ENCODE measurements around the gene OR2Z1. TPM values are rescaled to one million over a fixed set of nuclear protein-coding genes. Genes with fewer than 3 reads are reported as not detected.

OR2Z1 gene, protein sequence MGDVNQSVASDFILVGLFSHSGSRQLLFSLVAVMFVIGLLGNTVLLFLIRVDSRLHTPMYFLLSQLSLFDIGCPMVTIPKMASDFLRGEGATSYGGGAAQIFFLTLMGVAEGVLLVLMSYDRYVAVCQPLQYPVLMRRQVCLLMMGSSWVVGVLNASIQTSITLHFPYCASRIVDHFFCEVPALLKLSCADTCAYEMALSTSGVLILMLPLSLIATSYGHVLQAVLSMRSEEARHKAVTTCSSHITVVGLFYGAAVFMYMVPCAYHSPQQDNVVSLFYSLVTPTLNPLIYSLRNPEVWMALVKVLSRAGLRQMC
- not detected for polyA plus RNA-seq (ENCODE audit: low read depth in 6 of 6)

DNA sequence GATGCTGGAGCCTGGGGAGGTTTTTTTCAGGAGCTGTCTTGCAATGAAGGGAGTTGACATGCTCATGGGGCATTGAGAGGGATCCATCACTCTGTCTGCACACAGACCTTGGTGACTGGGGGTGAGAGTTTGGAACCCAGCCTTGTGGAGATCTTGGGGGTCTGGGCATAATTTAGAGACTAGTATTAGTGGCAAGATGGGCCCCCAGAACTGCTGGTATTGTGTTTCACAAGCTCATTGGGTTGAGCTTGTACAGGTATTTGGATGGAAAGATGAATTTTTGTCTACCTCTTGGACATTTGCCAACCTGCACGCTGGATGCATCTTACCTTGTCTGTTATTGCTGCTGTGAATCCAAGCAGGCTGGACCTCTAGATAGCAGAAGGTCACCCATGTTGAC, at the start of gene OR2Z1:
Gene OR2Z1 (plus strand): TSS at position 301 of the 400 bp plus-strand sequence. CDS start 9,395 bp downstream, outside the sequence.
- Mint-ChIP-seq H3K4me1 (no peaks in the 10 kb centered on the region), H3K27me3 (peaks cover 16 to 43% (median 34%) of the 10 kb centered on the region in 3 donors), H3K27ac (no peak within 1 kb of the TSS), H3K36me3 (no peaks in the 10 kb centered on the region), H3K4me3 (no peak within 1 kb of the TSS), H3K9me3 (peaks cover 0 to 23% (median 8%) of the 10 kb centered on the region in 7 donors)
- no peak for ATAC-seq (ENCODE audit: low read depth in 2 of 2)
- no peak for DNase-seq

DNA sequence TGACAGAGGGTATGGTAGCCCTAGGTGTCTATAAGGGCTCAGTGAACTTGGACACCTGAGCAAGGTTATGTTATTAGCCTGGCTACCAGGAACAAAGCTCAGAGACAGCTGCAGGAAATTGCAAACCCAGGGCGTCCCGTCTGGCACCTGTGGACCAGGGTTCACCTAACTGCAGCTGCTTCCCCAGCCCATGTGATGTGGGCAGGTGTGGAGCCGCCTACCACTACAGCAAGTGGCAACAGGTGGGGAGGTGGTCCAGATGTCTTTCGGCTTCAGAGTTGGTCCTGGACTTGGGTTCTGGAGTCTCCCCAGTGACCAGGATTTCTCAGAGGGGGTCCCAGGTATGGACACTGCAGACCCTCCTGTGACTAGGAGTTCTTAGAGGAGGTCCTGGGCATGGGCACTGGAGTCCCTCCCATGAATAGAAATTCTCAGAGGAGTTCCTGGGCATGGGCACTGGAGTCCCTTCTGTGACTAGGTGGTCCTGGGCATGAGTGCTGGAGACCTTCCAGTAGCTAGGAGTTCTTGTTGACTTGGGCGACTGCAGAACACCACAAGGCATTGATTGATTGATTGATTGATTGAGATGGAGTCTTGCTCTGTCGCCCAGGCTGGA, 48.0 kb upstream of the OR2Z1 start:
- Mint-ChIP-seq H3K36me3 (peaks cover 0 to 7% of the 10 kb centered on the region in 2 donors), H3K27ac (no peak overlapping the region), H3K4me3 (peak overlapping the region in 3 of 8 donors; percentile 2 to 74 (median 12)), H3K27me3 (peaks cover 0 to 18% (median 6%) of the 10 kb centered on the region in 3 donors), H3K9me3 (peaks cover 0 to 11% (median 5%) of the 10 kb centered on the region in 7 donors), H3K4me1 (peaks cover 13 to 30% (median 17%) of the 10 kb centered on the region in 3 donors)
- DNase-seq (no peak), ATAC-seq (ENCODE audit: low read depth in 2 of 2) (no peak)

DNA sequence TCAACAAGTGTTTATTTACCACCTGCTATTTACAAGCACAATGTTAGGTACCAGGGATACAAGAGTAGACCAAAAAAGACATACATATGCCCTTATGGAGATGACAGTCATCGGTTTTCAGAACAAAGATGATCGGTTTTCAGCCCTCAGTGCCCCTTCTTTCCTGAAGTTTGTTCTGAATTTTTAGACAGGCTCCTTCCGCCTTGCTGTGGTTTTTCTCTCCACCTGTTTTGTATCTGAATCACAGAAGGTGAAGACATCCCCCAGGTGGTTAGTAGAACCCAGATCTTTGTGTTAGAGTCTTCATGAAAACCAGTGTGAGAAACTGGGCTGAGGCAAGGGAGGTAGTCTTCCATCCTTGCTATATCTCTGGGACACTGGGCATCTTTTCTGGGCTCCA, 46.4 kb upstream of the OR2Z1 start:
- Mint-ChIP-seq H3K4me3 (no peak overlapping the region), H3K27ac (no peak overlapping the region), H3K9me3 (peaks cover 0 to 15% (median 2%) of the 10 kb centered on the region in 7 donors), H3K4me1 (peaks cover 13 to 25% (median 17%) of the 10 kb centered on the region in 3 donors), H3K27me3 (peaks cover 0 to 22% (median 6%) of the 10 kb centered on the region in 3 donors), H3K36me3 (peaks cover 0 to 11% of the 10 kb centered on the region in 2 donors)
- ATAC-seq (ENCODE audit: low read depth in 2 of 2) (no peak), DNase-seq (no peak)

DNA sequence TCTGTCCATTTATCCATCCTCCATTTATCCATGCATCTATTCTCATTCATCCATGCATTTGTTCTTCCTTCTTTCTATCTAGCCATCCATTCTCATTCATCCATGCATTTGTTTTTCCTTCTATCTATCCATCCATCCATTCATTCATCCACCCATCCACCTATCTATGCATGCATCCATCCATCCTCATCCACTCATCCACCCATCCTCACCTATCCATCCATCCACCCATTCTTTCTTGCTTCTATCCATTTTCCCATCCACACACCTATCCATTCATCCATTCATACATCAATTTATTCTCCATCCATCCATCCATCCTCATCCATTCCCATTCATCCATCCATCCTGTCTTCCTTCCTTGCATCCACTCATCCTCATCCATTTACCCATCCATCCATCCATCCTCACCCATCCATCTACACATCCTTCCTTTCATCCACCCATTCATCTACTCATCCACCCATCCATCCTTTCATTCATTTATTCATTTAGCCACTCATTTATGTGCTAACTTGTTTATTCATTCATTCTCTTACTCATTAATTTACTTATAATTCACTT, 43.1 kb upstream of the OR2Z1 start:
- ATAC-seq (ENCODE audit: low read depth in 2 of 2) (no peak), DNase-seq (no peak)
- H3K27ac Mint-ChIP-seq, result no peak overlapping the region
- peak overlapping the region in 1 of 8 donors; percentile 19 for H3K4me3 Mint-ChIP-seq
- peaks cover 0 to 3% (median 0%) of the 10 kb centered on the region in 3 donors for H3K4me1 Mint-ChIP-seq
- peaks cover 11 to 47% (median 17%) of the 10 kb centered on the region in 3 donors for H3K27me3 Mint-ChIP-seq
- peaks cover 0 to 11% of the 10 kb centered on the region in 2 donors for H3K36me3 Mint-ChIP-seq
- H3K9me3 Mint-ChIP-seq, result peaks cover 0 to 19% (median 2%) of the 10 kb centered on the region in 7 donors

DNA sequence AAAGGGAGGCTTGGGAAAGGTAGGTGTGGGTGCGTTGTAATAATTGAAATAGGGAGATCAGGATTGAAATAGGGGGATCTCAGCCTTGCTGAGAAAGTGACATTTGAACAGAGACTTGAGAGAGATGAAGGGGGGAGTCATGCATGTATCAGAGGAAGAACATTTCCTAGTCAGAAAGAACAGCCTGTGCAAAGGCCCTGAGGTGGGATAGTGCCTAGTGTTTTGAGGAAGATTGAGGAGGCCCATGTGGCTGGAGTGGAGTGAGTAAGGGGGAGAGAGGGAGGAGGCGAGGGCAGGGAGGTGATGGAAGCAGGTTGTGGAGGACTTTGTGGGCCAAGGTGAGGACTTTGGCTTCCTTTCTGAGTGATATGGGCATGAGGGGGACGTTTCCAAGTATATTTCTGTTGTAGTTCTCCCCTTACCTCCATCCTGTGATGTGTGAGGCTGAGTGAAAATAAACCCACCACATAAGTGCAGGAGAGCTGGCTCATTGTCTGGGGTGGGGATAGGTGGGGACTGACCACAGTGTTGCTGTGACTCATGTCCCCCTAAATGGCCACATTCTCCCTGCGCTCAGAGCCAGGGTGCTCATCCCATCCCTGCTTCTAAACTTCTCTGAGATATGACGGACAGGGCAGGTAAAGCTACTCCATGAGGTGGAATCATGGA, 40.6 kb upstream of the OR2Z1 start:
- ATAC-seq (ENCODE audit: low read depth in 2 of 2) (no peak), DNase-seq (no peak)
- no peak overlapping the region for H3K4me3 Mint-ChIP-seq
- H3K4me1 Mint-ChIP-seq, result peaks cover 0 to 3% (median 0%) of the 10 kb centered on the region in 3 donors
- H3K9me3 Mint-ChIP-seq, result peaks cover 0 to 17% (median 2%) of the 10 kb centered on the region in 7 donors
- peaks cover 0 to 11% of the 10 kb centered on the region in 2 donors for H3K36me3 Mint-ChIP-seq
- H3K27ac Mint-ChIP-seq, result no peak overlapping the region
- H3K27me3 Mint-ChIP-seq, result peaks cover 11 to 43% (median 17%) of the 10 kb centered on the region in 3 donors

DNA sequence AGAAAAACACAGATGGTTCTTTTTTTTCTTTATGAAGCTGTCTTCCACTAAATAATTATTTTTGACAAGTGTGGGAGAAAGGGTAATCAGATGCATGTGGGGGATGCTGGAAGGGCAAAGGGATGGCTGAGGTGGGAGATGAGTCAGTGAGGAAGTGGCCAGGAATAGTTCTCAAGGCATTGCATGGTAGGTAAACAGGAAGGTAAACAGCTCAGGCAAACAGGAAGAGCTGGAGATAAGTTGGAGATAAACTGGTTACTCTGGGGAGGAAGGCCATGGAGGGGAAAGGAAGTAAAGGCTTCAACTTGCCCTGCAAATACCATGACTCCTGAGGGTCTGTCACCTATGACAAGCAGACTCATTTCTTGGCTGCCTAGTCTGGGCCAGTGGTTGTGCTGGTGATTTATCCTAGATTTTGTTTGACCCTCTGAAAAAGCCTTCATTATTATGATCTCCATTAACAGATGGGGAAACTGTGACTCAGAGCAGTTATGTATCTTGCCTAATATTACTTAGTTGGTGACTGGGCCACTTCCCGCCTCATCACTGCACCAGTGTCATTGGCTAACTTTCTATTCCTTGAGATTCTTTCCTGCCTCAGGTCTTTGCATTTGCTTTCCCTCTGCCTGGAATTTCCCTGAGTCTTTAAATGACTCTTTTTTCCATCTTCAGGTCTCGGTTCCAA, 39.9 kb upstream of the OR2Z1 start:
- Mint-ChIP-seq H3K9me3 (peaks cover 0 to 15% (median 2%) of the 10 kb centered on the region in 7 donors), H3K27ac (peak overlapping the region in 1 of 6 donors; percentile 79), H3K36me3 (peaks cover 0 to 11% of the 10 kb centered on the region in 2 donors), H3K27me3 (peaks cover 11 to 39% (median 18%) of the 10 kb centered on the region in 3 donors), H3K4me1 (peaks cover 0 to 3% (median 0%) of the 10 kb centered on the region in 3 donors), H3K4me3 (no peak overlapping the region)
- DNase-seq (no peak), ATAC-seq (ENCODE audit: low read depth in 2 of 2) (no peak)

DNA sequence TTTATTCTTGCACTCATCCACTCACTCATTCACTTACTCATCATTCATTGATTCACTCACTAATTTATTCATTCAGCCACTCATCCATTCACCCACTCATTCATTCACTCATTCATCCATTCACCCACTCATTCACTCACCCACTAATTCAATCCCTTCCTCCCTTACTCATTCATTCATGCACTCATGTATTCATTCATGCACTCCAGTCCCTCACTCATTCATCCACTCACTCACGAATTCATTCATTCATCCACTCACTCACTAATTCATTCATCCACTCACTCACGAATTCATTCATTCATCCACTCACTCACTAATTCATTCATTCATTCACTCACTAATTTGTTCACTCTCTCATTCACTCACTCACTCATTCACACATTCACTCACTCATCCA, 39.0 kb upstream of the OR2Z1 start:
- H3K4me3 Mint-ChIP-seq, result no peak overlapping the region
- no peak overlapping the region for H3K27ac Mint-ChIP-seq

DNA sequence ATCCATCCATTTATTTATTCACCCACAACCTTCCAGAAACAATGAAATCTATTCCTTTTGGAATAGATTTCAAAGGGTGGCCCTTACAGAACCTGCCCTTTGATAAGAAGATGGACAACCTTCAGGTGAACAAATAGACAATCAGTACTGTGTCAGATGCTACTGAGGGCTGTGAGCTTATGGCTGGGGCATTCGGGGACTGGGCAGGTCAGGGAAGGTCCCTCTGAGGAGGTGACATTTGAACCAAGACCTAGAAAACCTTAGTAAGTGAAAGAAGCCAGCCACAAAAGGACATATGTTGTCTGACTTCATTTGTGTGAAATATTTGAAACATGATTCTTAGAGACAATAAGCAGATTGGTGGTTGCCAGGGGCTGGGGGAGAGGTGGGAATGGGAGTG, 38.5 kb upstream of the OR2Z1 start:
- H3K27me3 Mint-ChIP-seq, result peaks cover 9 to 34% (median 21%) of the 10 kb centered on the region in 3 donors
- H3K4me1 Mint-ChIP-seq, result peaks cover 0 to 3% (median 0%) of the 10 kb centered on the region in 3 donors
- H3K4me3 Mint-ChIP-seq, result no peak overlapping the region

More for the DNA sequence above, 39.0 kb upstream of the OR2Z1 start:
- Mint-ChIP-seq H3K4me1 (peaks cover 0 to 3% (median 0%) of the 10 kb centered on the region in 3 donors), H3K9me3 (peaks cover 0 to 15% (median 2%) of the 10 kb centered on the region in 7 donors), H3K27me3 (peaks cover 11 to 38% (median 21%) of the 10 kb centered on the region in 3 donors), H3K36me3 (peaks cover 0 to 11% of the 10 kb centered on the region in 2 donors)
- no peak for ATAC-seq (ENCODE audit: low read depth in 2 of 2)
- no peak for DNase-seq

DNA sequence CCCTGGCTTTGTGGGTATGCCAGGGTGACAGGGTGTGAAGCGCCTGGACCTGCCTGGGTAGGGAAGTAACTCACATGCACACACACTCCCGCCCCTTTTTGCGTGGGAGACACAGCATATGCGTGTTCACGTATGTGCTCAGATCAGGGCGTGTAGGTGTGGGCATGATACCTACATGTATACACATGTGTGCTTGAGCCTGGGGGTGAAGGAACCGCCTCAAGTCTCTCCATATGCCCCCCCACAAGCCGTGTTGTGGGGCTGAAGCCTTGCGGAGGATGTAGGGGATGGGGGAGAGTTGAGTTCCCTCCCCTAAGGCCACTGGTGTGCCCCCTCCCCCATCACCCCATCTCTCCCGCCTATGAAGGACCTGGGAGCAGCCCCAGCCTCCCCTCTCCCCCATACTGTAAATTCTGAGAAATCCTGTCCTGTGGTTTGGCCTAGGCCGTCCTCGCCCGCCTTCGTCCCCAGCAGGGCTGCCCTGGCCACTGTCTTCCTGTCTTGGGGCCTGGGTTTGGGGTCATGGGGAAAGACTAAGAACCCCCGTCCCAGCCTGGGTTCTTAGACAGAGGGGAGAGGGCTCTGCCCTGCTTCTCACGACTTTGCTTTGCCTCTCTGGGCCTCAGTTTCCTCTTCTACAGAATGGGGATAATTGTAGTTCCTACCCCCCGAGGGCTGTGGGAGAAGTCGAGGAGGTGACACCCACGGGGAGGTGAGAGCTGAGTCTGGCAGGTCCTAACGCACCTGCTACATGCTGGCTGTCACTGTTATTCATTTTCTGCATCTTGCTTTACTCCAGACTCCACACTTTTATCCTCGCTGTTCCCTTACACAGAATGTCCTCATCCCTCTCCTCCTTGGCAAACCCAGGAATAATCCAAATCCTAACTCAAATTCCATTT, 37.2 kb upstream of the OR2Z1 start:
- Mint-ChIP-seq H3K36me3 (no peaks in the 10 kb centered on the region), H3K4me3 (no peak overlapping the region), H3K27ac (peak overlapping the region in 2 of 6 donors; percentile 5 to 86), H3K27me3 (peaks cover 11 to 27% (median 26%) of the 10 kb centered on the region in 3 donors), H3K4me1 (no peaks in the 10 kb centered on the region), H3K9me3 (peaks cover 0 to 4% (median 0%) of the 10 kb centered on the region in 7 donors)
- no peak for ATAC-seq (ENCODE audit: low read depth in 2 of 2)
- no peak for DNase-seq

More for the DNA sequence above, 38.5 kb upstream of the OR2Z1 start:
- ATAC-seq (ENCODE audit: low read depth in 2 of 2) (no peak), DNase-seq (no peak)
- peaks cover 0 to 12% (median 2%) of the 10 kb centered on the region in 7 donors for H3K9me3 Mint-ChIP-seq
- H3K36me3 Mint-ChIP-seq, result peaks cover 0 to 8% of the 10 kb centered on the region in 2 donors
- H3K27ac Mint-ChIP-seq, result no peak overlapping the region

DNA sequence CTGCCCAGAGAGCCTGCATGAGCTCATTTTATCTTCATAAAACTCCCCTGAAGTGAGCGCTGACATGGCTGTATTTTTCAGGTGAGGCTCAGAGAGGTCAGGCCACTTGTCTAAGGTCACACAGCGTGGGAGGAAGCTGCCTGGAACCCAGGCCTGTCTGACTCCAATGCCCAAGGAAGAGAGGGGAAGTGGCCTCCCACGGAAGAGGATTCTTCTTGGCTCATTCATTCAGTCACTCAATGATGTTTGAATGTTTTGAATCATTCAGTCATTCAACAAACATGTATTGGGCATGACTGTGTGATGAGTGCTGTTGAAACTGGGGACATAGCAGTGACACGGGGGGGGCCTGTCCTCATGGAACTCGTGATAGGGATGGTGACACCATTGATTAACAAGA, 34.9 kb upstream of the OR2Z1 start:
- no peak overlapping the region for H3K27ac Mint-ChIP-seq

DNA sequence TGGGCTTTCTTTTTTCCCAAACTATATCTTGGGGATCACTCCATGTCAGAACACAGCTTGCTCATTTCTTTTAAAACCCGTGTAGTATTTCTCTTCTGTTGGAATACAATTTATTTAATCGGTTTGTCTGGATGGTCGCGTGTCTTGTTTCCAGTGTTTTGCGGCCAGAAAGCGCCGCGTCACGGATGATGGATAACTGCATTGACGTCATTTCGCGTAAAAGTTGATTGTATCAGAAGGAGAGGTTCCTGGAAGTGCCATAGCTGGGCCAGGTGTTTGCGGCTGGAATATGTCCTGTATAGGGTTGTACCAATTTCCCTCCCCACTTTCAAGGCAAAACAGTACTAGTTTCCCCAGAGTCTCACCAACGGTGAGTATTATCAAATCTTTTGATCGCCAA, 32.5 kb upstream of the OR2Z1 start:
- Mint-ChIP-seq H3K36me3 (no peaks in the 10 kb centered on the region), H3K4me3 (no peak overlapping the region), H3K4me1 (no peaks in the 10 kb centered on the region), H3K27ac (no peak overlapping the region), H3K27me3 (peaks cover 12 to 20% (median 18%) of the 10 kb centered on the region in 3 donors), H3K9me3 (peaks cover 0 to 3% (median 0%) of the 10 kb centered on the region in 7 donors)
- ATAC-seq (ENCODE audit: low read depth in 2 of 2) (no peak), DNase-seq (no peak)

More for the DNA sequence above, 34.9 kb upstream of the OR2Z1 start:
- Mint-ChIP-seq H3K27me3 (peaks cover 6 to 23% (median 18%) of the 10 kb centered on the region in 3 donors), H3K4me1 (no peaks in the 10 kb centered on the region), H3K9me3 (peaks cover 0 to 3% (median 0%) of the 10 kb centered on the region in 7 donors), H3K4me3 (no peak overlapping the region), H3K36me3 (no peaks in the 10 kb centered on the region)
- ATAC-seq (ENCODE audit: low read depth in 2 of 2) (no peak), DNase-seq (no peak)
